Liver (tissue), 9 donors: Measurements from ENCODE around the gene CDCA8. TPM values are rescaled to one million over a fixed set of nuclear protein-coding genes. Genes with fewer than 3 reads are reported as not detected.

Experiments used
- DNase-seq: peaks from one replicate; pipeline ENCODE4 v3.0.0-alpha.2; 2017; ENCODE audit warnings: low spot score
- H3K27ac ChIP-seq, 2 donors: one replicate each; pipeline ENCODE4 v1.7.0; 2013; ENCODE audit warnings: inconsistent platforms in 2 of 2, low read length in 2 of 2, control low read depth in 1 of 2, low read depth in 1 of 2, mild to moderate bottlenecking in 1 of 2
- H3K27me3 ChIP-seq, 4 donors: one replicate each; pipeline versions ENCODE4 v1.6.1 to v1.7.0; 2013; ENCODE audit warnings: low read length in 3 of 4, inconsistent platforms in 1 of 4, mild to moderate bottlenecking in 1 of 4, moderate library complexity in 1 of 4; ENCODE audit not compliant: control insufficient read depth in 4 of 4, insufficient read depth in 4 of 4
- H3K36me3 ChIP-seq, 4 donors: one replicate each; pipeline versions ENCODE4 v1.6.1 to v1.7.0; 2013; ENCODE audit warnings: low read length in 3 of 4, mild to moderate bottlenecking in 3 of 4, low read depth in 1 of 4, moderate library complexity in 1 of 4; ENCODE audit not compliant: control insufficient read depth in 4 of 4, insufficient read depth in 3 of 4
- H3K4me1 ChIP-seq, 4 donors: one replicate each; pipeline versions ENCODE4 v1.6.1 to v1.7.0; 2013; ENCODE audit warnings: low read length in 3 of 4, mild to moderate bottlenecking in 3 of 4, moderate library complexity in 1 of 4; ENCODE audit not compliant: control insufficient read depth in 4 of 4, insufficient read depth in 4 of 4
- H3K4me3 ChIP-seq, 3 donors: one replicate each; pipeline versions ENCODE4 v1.6.1 to v1.7.0; 2013; ENCODE audit warnings: low read length in 3 of 3, control low read depth in 1 of 3, low read depth in 1 of 3, mild to moderate bottlenecking in 1 of 3
- H3K9ac ChIP-seq, 2 donors: one replicate each; pipeline ENCODE4 v1.7.0; 2013; ENCODE audit warnings: low read length in 2 of 2, mild to moderate bottlenecking in 2 of 2, moderate library complexity in 2 of 2, control low read depth in 1 of 2, low read depth in 1 of 2
- H3K9me3 ChIP-seq, 4 donors: one replicate each; pipeline versions ENCODE4 v1.6.1 to v1.7.0; 2013; ENCODE audit warnings: low read length in 3 of 4; ENCODE audit not compliant: control insufficient read depth in 4 of 4
- EGR1 ChIP-seq, 2 donors: IDR thresholded peaks; 2 replicates each; pipeline ENCODE4 v1.6.1; 2016 to 2018; ENCODE audit warnings: antibody characterized with exemption in 2 of 2, low read depth in 2 of 2
- FOXA1 ChIP-seq: IDR thresholded peaks from 2 replicates; pipeline ENCODE4 v1.6.1; 2016; ENCODE audit warnings: antibody characterized with exemption
- FOXA2 ChIP-seq: IDR thresholded peaks from 2 replicates; pipeline ENCODE4 v1.6.1; 2016; ENCODE audit warnings: antibody characterized with exemption
- GABPA ChIP-seq, 2 donors: IDR thresholded peaks in 1 of 2; conservative IDR thresholded peaks in 1 of 2; 2 replicates each; pipeline ENCODE4 v1.6.1; 2016; ENCODE audit warnings: antibody characterized with exemption in 2 of 2, mild to moderate bottlenecking in 1 of 2, moderate library complexity in 1 of 2
- HNF4A ChIP-seq, 2 donors: conservative IDR thresholded peaks; 2 replicates each; pipeline ENCODE4 v1.6.1; 2016; ENCODE audit warnings: antibody characterized with exemption in 2 of 2, mild to moderate bottlenecking in 2 of 2
- HNF4G ChIP-seq: IDR thresholded peaks from 2 replicates; pipeline ENCODE4 v1.6.1; 2016; ENCODE audit warnings: antibody characterized with exemption
- JUND ChIP-seq, 2 donors: IDR thresholded peaks; 2 replicates each; pipeline ENCODE4 v1.6.1; 2016; ENCODE audit warnings: antibody characterized with exemption in 2 of 2
- NR2F2 ChIP-seq: IDR thresholded peaks from 2 replicates; pipeline ENCODE4 v1.6.1; 2016; ENCODE audit warnings: antibody characterized with exemption
- RAD21 ChIP-seq, 2 donors: IDR thresholded peaks; 2 replicates each; pipeline ENCODE4 v1.6.1; 2016; ENCODE audit warnings: antibody characterized with exemption in 2 of 2, mild to moderate bottlenecking in 2 of 2
- RXRA ChIP-seq, 2 donors: IDR thresholded peaks; 2 replicates each; pipeline ENCODE4 v1.6.1; 2017 to 2018; ENCODE audit warnings: antibody characterized with exemption in 2 of 2, mild to moderate bottlenecking in 1 of 2
- SP1 ChIP-seq: IDR thresholded peaks from 2 replicates; pipeline ENCODE4 v1.6.1; 2018; ENCODE audit warnings: antibody characterized with exemption, mild to moderate bottlenecking
- TAF1 ChIP-seq: conservative IDR thresholded peaks from 2 replicates; pipeline ENCODE4 v1.6.1; 2016; ENCODE audit warnings: antibody characterized with exemption, mild to moderate bottlenecking
- YY1 ChIP-seq: IDR thresholded peaks from 2 replicates; pipeline ENCODE4 v1.6.1; 2016; ENCODE audit warnings: antibody characterized with exemption, mild to moderate bottlenecking
- WGBS: extraction: QIAGEN DNeasy Blood & Tissue Kit; methylation state at CpG from one replicate; pipeline ENCODE4 v1.1.7; 2013; 5-methylcytosine and 5-hydroxymethylcytosine counted together
- polyA plus RNA-seq, 2 donors: library from polyadenylated mRNA; stranded (reverse) in 1 of 2; unstranded in 1 of 2; fragments of 200-250 nt in 1 of 2; fragments of >200 nt in 1 of 2; fragmentation: Nextera tagmentation in 1 of 2; extraction: Ambion mirVana in 1 of 2; gene quantifications; one replicate each; pipeline versions ENCODE4 v1.2.1 to v1.2.3, GENCODE V29; 2013 to 2015
- total RNA-seq, 2 donors: library from RNA; depleted of rRNA; stranded (reverse); fragments of >200 nt; gene quantifications; one replicate each; pipeline ENCODE4 v1.2.3, GENCODE V29; 2014
- TF ChIP-seq, protein P1 (sequence below): IDR thresholded peaks from 2 replicates; pipeline ENCODE4 v1.6.1; 2016; ENCODE audit warnings: antibody characterized with exemption, mild to moderate bottlenecking
- TF ChIP-seq, protein P2 (sequence below): IDR thresholded peaks from 2 replicates; pipeline ENCODE4 v1.6.1; 2016; ENCODE audit warnings: antibody characterized with exemption
- TF ChIP-seq, protein P3 (sequence below): fragments of 150-350 bp; IDR thresholded peaks from 2 replicates; pipeline ENCODE4 v1.5.1; 2017; ENCODE audit warnings: improper control_type of control experiment, low read depth, low read length; ENCODE audit not compliant: missing input control
- TF ChIP-seq, protein P4 (sequence below): IDR thresholded peaks from 2 replicates; pipeline ENCODE4 v1.6.1; 2016; ENCODE audit warnings: antibody characterized with exemption
- TF ChIP-seq, protein P5 (sequence below): IDR thresholded peaks from 2 replicates; pipeline ENCODE4 v1.6.1; 2016; ENCODE audit warnings: antibody characterized with exemption
- donor health status: healthy.
- donor health status: healthy.
- donor health status: healthy.
- donor health status: healthy.
- donor health status: healthy.

The CDCA8 gene
- total and polyA plus RNA-seq, 4 donors = 0.25 to 16.5 (median 1.4) TPM

DNA sequence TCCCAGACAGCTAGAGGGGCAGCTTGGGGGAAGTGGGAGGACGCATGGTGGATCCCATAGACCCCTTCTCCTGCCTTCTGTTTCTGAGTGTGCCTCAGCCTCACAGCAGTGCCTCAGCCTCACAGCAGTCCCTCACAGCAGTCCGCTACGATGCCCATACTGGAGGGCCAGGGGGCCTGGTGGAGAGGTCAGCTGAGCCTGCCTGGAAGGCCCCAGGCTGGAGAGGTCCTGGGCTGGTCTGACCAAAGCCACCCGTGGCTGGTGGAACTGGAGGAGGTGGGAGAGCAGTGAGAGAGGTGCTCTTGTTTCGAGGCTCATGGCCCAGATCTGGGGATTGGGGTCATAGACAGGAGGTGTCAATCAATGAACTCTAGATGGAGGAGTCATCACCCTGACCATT is 41.6 kb upstream of the CDCA8 start (continued):
- TF ChIP-seq, protein P1, sequence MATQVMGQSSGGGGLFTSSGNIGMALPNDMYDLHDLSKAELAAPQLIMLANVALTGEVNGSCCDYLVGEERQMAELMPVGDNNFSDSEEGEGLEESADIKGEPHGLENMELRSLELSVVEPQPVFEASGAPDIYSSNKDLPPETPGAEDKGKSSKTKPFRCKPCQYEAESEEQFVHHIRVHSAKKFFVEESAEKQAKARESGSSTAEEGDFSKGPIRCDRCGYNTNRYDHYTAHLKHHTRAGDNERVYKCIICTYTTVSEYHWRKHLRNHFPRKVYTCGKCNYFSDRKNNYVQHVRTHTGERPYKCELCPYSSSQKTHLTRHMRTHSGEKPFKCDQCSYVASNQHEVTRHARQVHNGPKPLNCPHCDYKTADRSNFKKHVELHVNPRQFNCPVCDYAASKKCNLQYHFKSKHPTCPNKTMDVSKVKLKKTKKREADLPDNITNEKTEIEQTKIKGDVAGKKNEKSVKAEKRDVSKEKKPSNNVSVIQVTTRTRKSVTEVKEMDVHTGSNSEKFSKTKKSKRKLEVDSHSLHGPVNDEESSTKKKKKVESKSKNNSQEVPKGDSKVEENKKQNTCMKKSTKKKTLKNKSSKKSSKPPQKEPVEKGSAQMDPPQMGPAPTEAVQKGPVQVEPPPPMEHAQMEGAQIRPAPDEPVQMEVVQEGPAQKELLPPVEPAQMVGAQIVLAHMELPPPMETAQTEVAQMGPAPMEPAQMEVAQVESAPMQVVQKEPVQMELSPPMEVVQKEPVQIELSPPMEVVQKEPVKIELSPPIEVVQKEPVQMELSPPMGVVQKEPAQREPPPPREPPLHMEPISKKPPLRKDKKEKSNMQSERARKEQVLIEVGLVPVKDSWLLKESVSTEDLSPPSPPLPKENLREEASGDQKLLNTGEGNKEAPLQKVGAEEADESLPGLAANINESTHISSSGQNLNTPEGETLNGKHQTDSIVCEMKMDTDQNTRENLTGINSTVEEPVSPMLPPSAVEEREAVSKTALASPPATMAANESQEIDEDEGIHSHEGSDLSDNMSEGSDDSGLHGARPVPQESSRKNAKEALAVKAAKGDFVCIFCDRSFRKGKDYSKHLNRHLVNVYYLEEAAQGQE = no peak
- TF ChIP-seq RAD21 (IDR thresholded peaks at IDR 0.05) (no peak), GABPA (IDR thresholded peaks at IDR 0.05 in 1 of 2, conservative IDR thresholded peaks at IDR 0.05 in 1 of 2) (no peak), TAF1 (no peak), FOXA1 (no peak), JUND (IDR thresholded peaks at IDR 0.05) (no peak)
- TF ChIP-seq, protein P2, sequence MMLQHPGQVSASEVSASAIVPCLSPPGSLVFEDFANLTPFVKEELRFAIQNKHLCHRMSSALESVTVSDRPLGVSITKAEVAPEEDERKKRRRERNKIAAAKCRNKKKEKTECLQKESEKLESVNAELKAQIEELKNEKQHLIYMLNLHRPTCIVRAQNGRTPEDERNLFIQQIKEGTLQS = no peak

DNA sequence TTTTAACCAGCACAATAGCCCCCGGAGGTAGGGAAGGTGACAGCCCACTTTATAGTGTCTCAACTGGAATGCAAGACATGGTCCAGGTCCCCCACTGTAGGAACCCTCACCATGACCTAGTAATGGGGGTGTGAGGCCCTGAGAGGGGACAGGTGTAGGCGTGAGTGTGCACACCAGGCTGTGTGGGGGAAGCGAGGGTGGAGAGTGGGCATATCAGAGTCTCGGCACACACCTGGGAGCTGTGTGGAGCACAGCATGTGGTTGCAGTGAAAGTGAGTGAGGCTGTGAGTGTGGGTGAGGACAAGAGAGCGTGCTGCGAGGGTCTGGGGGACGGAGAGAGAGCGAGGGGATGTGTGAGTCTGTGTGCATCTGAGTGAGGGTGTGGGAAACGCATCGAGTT is 40.5 kb upstream of the CDCA8 start:
- no peaks in the 10 kb centered on the region for H3K27me3 ChIP-seq
- no peak overlapping the region for H3K4me3 ChIP-seq
- H3K36me3 ChIP-seq = no peaks in the 10 kb centered on the region
- no peak overlapping the region for H3K9ac ChIP-seq
- WGBS = 90% methylated on average over 10 of the region's 10 CpGs
- no peak overlapping the region for H3K27ac ChIP-seq
- TF ChIP-seq HNF4A (conservative IDR thresholded peaks at IDR 0.05) = no peak
- TF ChIP-seq YY1 = no peak
- TF ChIP-seq TAF1 = no peak
- TF ChIP-seq, protein P3, sequence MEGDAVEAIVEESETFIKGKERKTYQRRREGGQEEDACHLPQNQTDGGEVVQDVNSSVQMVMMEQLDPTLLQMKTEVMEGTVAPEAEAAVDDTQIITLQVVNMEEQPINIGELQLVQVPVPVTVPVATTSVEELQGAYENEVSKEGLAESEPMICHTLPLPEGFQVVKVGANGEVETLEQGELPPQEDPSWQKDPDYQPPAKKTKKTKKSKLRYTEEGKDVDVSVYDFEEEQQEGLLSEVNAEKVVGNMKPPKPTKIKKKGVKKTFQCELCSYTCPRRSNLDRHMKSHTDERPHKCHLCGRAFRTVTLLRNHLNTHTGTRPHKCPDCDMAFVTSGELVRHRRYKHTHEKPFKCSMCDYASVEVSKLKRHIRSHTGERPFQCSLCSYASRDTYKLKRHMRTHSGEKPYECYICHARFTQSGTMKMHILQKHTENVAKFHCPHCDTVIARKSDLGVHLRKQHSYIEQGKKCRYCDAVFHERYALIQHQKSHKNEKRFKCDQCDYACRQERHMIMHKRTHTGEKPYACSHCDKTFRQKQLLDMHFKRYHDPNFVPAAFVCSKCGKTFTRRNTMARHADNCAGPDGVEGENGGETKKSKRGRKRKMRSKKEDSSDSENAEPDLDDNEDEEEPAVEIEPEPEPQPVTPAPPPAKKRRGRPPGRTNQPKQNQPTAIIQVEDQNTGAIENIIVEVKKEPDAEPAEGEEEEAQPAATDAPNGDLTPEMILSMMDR = no peak
- TF ChIP-seq HNF4G = no peak
- TF ChIP-seq FOXA1 = no peak
- TF ChIP-seq, protein P2 = no peak
- no peak for TF ChIP-seq NR2F2
- no peak for TF ChIP-seq RXRA (IDR thresholded peaks at IDR 0.05)
- TF ChIP-seq, protein P4, sequence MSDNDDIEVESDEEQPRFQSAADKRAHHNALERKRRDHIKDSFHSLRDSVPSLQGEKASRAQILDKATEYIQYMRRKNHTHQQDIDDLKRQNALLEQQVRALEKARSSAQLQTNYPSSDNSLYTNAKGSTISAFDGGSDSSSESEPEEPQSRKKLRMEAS = no peak
- TF ChIP-seq RAD21 (IDR thresholded peaks at IDR 0.05) = no peak
- TF ChIP-seq JUND (IDR thresholded peaks at IDR 0.05) = no peak
- TF ChIP-seq, protein P5, sequence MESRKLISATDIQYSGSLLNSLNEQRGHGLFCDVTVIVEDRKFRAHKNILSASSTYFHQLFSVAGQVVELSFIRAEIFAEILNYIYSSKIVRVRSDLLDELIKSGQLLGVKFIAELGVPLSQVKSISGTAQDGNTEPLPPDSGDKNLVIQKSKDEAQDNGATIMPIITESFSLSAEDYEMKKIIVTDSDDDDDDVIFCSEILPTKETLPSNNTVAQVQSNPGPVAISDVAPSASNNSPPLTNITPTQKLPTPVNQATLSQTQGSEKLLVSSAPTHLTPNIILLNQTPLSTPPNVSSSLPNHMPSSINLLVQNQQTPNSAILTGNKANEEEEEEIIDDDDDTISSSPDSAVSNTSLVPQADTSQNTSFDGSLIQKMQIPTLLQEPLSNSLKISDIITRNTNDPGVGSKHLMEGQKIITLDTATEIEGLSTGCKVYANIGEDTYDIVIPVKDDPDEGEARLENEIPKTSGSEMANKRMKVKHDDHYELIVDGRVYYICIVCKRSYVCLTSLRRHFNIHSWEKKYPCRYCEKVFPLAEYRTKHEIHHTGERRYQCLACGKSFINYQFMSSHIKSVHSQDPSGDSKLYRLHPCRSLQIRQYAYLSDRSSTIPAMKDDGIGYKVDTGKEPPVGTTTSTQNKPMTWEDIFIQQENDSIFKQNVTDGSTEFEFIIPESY = no peak
- no peak for TF ChIP-seq FOXA2
- TF ChIP-seq EGR1 (IDR thresholded peaks at IDR 0.05; ENCODE audit: low read depth in 2 of 2) = no peak
- TF ChIP-seq SP1 = no peak
- TF ChIP-seq, protein P1 = no peak
- TF ChIP-seq GABPA (IDR thresholded peaks at IDR 0.05 in 1 of 2, conservative IDR thresholded peaks at IDR 0.05 in 1 of 2) = no peak
- H3K9me3 ChIP-seq = no peaks in the 10 kb centered on the region
- DNase-seq = no peak
- H3K4me1 ChIP-seq = no peaks in the 10 kb centered on the region
